IMR-90 (cell line): ENCODE measurements around the gene TMEM14A. TPM values are rescaled to one million over a fixed set of nuclear protein-coding genes. Genes with fewer than 3 reads are reported as not detected.

Source experiments
- ATAC-seq: fragments of 200-7000 bp; cut with Tn5 transposase; 2 replicates; pipeline ENCODE4 v1.9.1; 2020; ENCODE audit warnings: low read depth, mild to moderate bottlenecking, moderate library complexity
- BruUV-seq: library from RNA; stranded (reverse); fragments of 400-500 nt; replicated peaks from 2 replicates; lab custom pipeline; 2021; lab: Mats Ljungman, UMichigan
- CTCF ChIA-PET: fragments of 300-600 bp; formaldehyde crosslinking; extraction: SDS; loops from one replicate; lab custom pipeline; 2021; ENCODE audit warnings: antibody characterized with exemption; lab: Yijun Ruan, JAX
- POLR2A ChIA-PET: fragments of 300-600 bp; sonication (Branson Sonifier 250); formaldehyde crosslinking; loops from one replicate; lab custom pipeline; 2022; ENCODE audit warnings: antibody characterized with exemption; ENCODE audit not compliant: unreplicated experiment; lab: Charles Lee
- DNase-seq: peaks from one replicate; pipeline ENCODE4 v3.0.0; 2013
- H2AFZ ChIP-seq: replicated peaks from 2 replicates; pipeline ENCODE3; 2013; ENCODE audit warnings: low read length, mild to moderate bottlenecking; ENCODE audit not compliant: poor library complexity
- H2AK5ac ChIP-seq: 2 replicates; pipeline ENCODE4 v1.6.1; 2013; ENCODE audit warnings: low read depth, low read length, inconsistent platforms
- H2AK9ac ChIP-seq: replicated peaks from 2 replicates; pipeline ENCODE3; 2013; ENCODE audit warnings: mild to moderate bottlenecking, low read depth, low read length, moderate library complexity; ENCODE audit not compliant: poor library complexity
- H2BK120ac ChIP-seq: 2 replicates; pipeline ENCODE4 v1.6.1; 2013; ENCODE audit warnings: low read depth, low read length, inconsistent platforms
- H2BK15ac ChIP-seq: 3 replicates; pipeline ENCODE4 v1.6.1; 2013; ENCODE audit warnings: low read depth, low read length, inconsistent platforms
- H2BK20ac ChIP-seq: 2 replicates; pipeline ENCODE4 v1.6.1; 2013; ENCODE audit warnings: low read depth, mild to moderate bottlenecking, inconsistent platforms, low read length, moderate library complexity
- H2BK5ac ChIP-seq: 2 replicates; pipeline ENCODE4 v1.6.1; 2013; ENCODE audit warnings: mild to moderate bottlenecking, low read depth, low read length, inconsistent platforms; ENCODE audit not compliant: poor library complexity, severe bottlenecking
- H3K14ac ChIP-seq: replicated peaks from 2 replicates; pipeline ENCODE4 v1.6.1; 2013; ENCODE audit warnings: low read depth, low read length, inconsistent platforms
- H3K18ac ChIP-seq: 2 replicates; pipeline ENCODE4 v1.6.1; 2013; ENCODE audit warnings: low read depth, low read length, control low read depth
- H3K23ac ChIP-seq: 2 replicates; pipeline ENCODE4 v1.6.1; 2013; ENCODE audit warnings: low read depth, low read length, inconsistent platforms
- H3K27ac ChIP-seq: 2 replicates; pipeline ENCODE4 v1.5.1; 2013; ENCODE audit warnings: mild to moderate bottlenecking, control low read depth, low read length; ENCODE audit not compliant: insufficient read depth
- H3K27me3 ChIP-seq: 2 replicates; pipeline ENCODE4 v1.6.1; 2013; ENCODE audit warnings: low read length; ENCODE audit not compliant: control insufficient read depth, insufficient read depth
- H3K36me3 ChIP-seq: 2 replicates; pipeline ENCODE4 v1.6.1; 2013; ENCODE audit warnings: low read length, mixed read lengths; ENCODE audit not compliant: control insufficient read depth, insufficient read depth
- H3K4ac ChIP-seq: 2 replicates; pipeline ENCODE4 v1.6.1; 2013; ENCODE audit warnings: low read depth, low read length, inconsistent platforms
- H3K4me1 ChIP-seq: 2 replicates; pipeline ENCODE4 v1.6.1; 2013; ENCODE audit warnings: low read length, mixed read lengths; ENCODE audit not compliant: control insufficient read depth, insufficient read depth
- H3K4me2 ChIP-seq: 2 replicates; pipeline ENCODE4 v1.6.1; 2013; ENCODE audit warnings: low read depth, mild to moderate bottlenecking, control low read depth, low read length, moderate library complexity
- H3K4me3 ChIP-seq: 2 replicates; pipeline ENCODE4 v1.5.1; 2013; ENCODE audit warnings: low read depth, mild to moderate bottlenecking, control low read depth, low read length, moderate library complexity; ENCODE audit not compliant: insufficient read depth
- H3K56ac ChIP-seq: 2 replicates; pipeline ENCODE4 v1.6.1; 2013; ENCODE audit warnings: low read length, inconsistent platforms; ENCODE audit not compliant: insufficient read depth; ENCODE audit errors: extremely low read depth
- H3K79me1 ChIP-seq, 2 experiments: 2 replicates each; pipeline ENCODE4 v1.6.1; 2013; ENCODE audit warnings: low read length in 2 of 2, inconsistent platforms in 1 of 2, low read depth in 1 of 2
- H3K9ac ChIP-seq: 2 replicates; pipeline ENCODE4 v1.6.1; 2013; ENCODE audit warnings: low read depth, low read length, control low read depth
- H3K9me1 ChIP-seq: 2 replicates; pipeline ENCODE4 v1.6.1; 2013; ENCODE audit warnings: low read length, inconsistent platforms; ENCODE audit not compliant: insufficient read depth
- H3K9me3 ChIP-seq: 2 replicates; pipeline ENCODE4 v1.6.1; 2013; ENCODE audit warnings: low read length; ENCODE audit not compliant: control insufficient read depth, insufficient read depth
- H4K20me1 ChIP-seq: 2 replicates; pipeline ENCODE4 v1.6.1; 2013; ENCODE audit warnings: low read length, inconsistent platforms; ENCODE audit not compliant: insufficient read depth
- H4K5ac ChIP-seq: 2 replicates; pipeline ENCODE4 v1.6.1; 2013; ENCODE audit warnings: mild to moderate bottlenecking, low read depth, low read length, control low read depth
- H4K8ac ChIP-seq, 2 experiments: 2 replicates each; pipeline ENCODE4 v1.6.1; 2013; ENCODE audit warnings: low read depth in 2 of 2, low read length in 2 of 2, control low read depth in 1 of 2, inconsistent platforms in 1 of 2
- H4K91ac ChIP-seq: 2 replicates; pipeline ENCODE4 v1.6.1; 2013; ENCODE audit warnings: low read depth, low read length, inconsistent platforms; ENCODE audit not compliant: insufficient read depth
- BHLHE40 ChIP-seq: fragments of 150-350 bp; IDR thresholded peaks from 2 replicates; pipeline ENCODE4 v1.6.1; 2016; ENCODE audit warnings: mild to moderate bottlenecking, low read depth, low read length
- CHD1 ChIP-seq: IDR thresholded peaks from 2 replicates; pipeline ENCODE4 v1.6.1; 2012; ENCODE audit warnings: low read depth, low read length, improper control_type of control experiment
- MAFK ChIP-seq: IDR thresholded peaks from 2 replicates; pipeline ENCODE4 v1.6.1; 2012; ENCODE audit warnings: low read depth, low read length, improper control_type of control experiment
- MXI1 ChIP-seq: IDR thresholded peaks from 2 replicates; pipeline ENCODE4 v1.6.1; 2012; ENCODE audit warnings: low read depth, mild to moderate bottlenecking, low read length, moderate library complexity, borderline replicate concordance
- POLR2A ChIP-seq: IDR thresholded peaks from 2 replicates; pipeline ENCODE4 v1.6.1; 2012; ENCODE audit warnings: mild to moderate bottlenecking, low read depth, low read length
- RFX5 ChIP-seq: IDR thresholded peaks from 2 replicates; pipeline ENCODE4 v1.8.0; 2012; ENCODE audit warnings: low read depth, mild to moderate bottlenecking, low read length, moderate library complexity
- WGBS, 2 experiments: methylation state at CpG; one replicate each; pipeline versions ENCODE4 v1.1.5 to v1.1.7; 2013; ENCODE audit warnings: missing lambda C conversion rate in 2 of 2; ENCODE audit not compliant: insufficient read length in 1 of 2; ENCODE audit errors: extremely low coverage in 2 of 2; 5-methylcytosine and 5-hydroxymethylcytosine counted together
- dilution Hi-C: fragments of 300-500 bp; cut with HindIII; formaldehyde crosslinking; loops from one replicate; pipeline ENCODE4 v1.14.3; 2018; ENCODE audit warnings: low sequenced_read_pairs; ENCODE audit not compliant: unreplicated experiment
- in situ Hi-C: fragments of 300-500 bp; cut with MboI; formaldehyde crosslinking; loops from 3 replicates; pipeline ENCODE4 v1.14.3; 2019; ENCODE audit warnings: low sequenced_read_pairs, inconsistent platforms, mixed read lengths
- intact Hi-C: fragments of 100-400 bp; cut with micrococcal nuclease; formaldehyde crosslinking; loops from 2 replicates; pipeline ENCODE4 v1.10.0; 2022
- polyA plus RNA-seq, 3 experiments: library from polyadenylated mRNA; depleted of rRNA; stranded (reverse); fragments of >200 nt; gene quantifications; 2 replicates each; pipeline ENCODE4 v1.2.3, GENCODE V29; 2012; ENCODE audit warnings: low replicate concordance in 1 of 3
- total RNA-seq: library from RNA; depleted of rRNA; stranded (reverse); fragments of >200 nt; gene quantifications from 2 replicates; pipeline ENCODE4 v1.2.3, GENCODE V29; 2012
- TF ChIP-seq, protein P1 (sequence below): fragments of 150-350 bp; IDR thresholded peaks from 2 replicates; pipeline ENCODE4 v1.6.1; 2017; ENCODE audit warnings: mild to moderate bottlenecking, antibody characterized with exemption, low read length, low read depth

TMEM14A gene
- total and polyA plus RNA-seq, 2 of the 4 experiments (the other 2 are of a cell fraction) = 18.5 to 25.1 TPM

DNA sequence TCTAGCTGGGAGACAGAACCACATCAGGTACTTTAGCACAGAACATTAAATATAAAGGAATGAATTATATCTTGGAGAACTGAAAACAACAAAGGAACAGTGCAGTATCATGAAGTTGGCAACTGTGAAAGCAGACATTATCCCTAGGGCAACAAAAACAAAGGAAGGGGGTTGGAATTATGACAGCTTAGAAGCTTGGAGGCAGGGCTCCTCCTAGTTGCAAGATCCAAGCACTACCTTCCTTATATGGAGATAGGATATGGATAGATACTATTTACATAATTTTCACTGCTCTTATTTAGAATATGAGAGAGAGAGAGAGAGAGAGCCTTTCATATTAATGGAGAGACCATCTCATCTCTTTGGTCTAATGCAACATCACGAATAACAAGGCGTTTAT lies 27.0 kb downstream of the TMEM14A start:
- Histone ChIP-seq H3K4me3 (no peak overlapping the region), H3K9me3 (peaks cover 4% of the 10 kb centered on the region), H2AFZ (no peak overlapping the region), H2BK15ac (no peak overlapping the region), H2BK20ac (no peak overlapping the region), H3K9ac (no peak overlapping the region), H2AK5ac (no peak overlapping the region), H3K18ac (no peak overlapping the region), H3K4me2 (no peak overlapping the region), H4K20me1 (no peaks in the 10 kb centered on the region), H4K5ac (no peak overlapping the region), H3K36me3 (no peaks in the 10 kb centered on the region), H3K79me1 (no peaks in the 10 kb centered on the region), H2BK5ac (no peak overlapping the region), H3K14ac (no peak overlapping the region), H2BK120ac (no peak overlapping the region), H4K8ac (no peak overlapping the region), H2AK9ac (no peak overlapping the region), H3K56ac (no peak overlapping the region), H3K4me1 (no peaks in the 10 kb centered on the region), H3K9me1 (no peaks in the 10 kb centered on the region), H3K27ac (no peak overlapping the region), H3K4ac (no peak overlapping the region), H3K23ac (no peak overlapping the region), H4K91ac (no peak overlapping the region), H3K27me3 (peaks cover 6% of the 10 kb centered on the region)
- in situ Hi-C loops (no loop called here), dilution Hi-C loops (no loop called here), intact Hi-C loops (no loop called here)
- POLR2A ChIA-PET = no interaction called here
- CTCF ChIA-PET = no interaction called here
- no TSS peak for BruUV-seq
- ATAC-seq = no peak
- no peak for TF ChIP-seq BHLHE40
- no peak for TF ChIP-seq POLR2A
- TF ChIP-seq, protein P1, sequence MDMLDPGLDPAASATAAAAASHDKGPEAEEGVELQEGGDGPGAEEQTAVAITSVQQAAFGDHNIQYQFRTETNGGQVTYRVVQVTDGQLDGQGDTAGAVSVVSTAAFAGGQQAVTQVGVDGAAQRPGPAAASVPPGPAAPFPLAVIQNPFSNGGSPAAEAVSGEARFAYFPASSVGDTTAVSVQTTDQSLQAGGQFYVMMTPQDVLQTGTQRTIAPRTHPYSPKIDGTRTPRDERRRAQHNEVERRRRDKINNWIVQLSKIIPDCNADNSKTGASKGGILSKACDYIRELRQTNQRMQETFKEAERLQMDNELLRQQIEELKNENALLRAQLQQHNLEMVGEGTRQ = no peak
- TF ChIP-seq CHD1 = no peak
- TF ChIP-seq MXI1 = no peak
- TF ChIP-seq RFX5 = no peak
- TF ChIP-seq MAFK = no peak
- no CpG with 5 or more reads among the region's 2 CpGs for WGBS, 2 experiments
- no peak for DNase-seq
